ENCODE data around the gene RAB11FIP3. TPM values are rescaled to one million over a fixed set of nuclear protein-coding genes. Genes with fewer than 3 reads are reported as not detected.

RAB11FIP3 gene
- total RNA-seq, 1 experiment from 2014 or later = 37.5 TPM

DNA sequence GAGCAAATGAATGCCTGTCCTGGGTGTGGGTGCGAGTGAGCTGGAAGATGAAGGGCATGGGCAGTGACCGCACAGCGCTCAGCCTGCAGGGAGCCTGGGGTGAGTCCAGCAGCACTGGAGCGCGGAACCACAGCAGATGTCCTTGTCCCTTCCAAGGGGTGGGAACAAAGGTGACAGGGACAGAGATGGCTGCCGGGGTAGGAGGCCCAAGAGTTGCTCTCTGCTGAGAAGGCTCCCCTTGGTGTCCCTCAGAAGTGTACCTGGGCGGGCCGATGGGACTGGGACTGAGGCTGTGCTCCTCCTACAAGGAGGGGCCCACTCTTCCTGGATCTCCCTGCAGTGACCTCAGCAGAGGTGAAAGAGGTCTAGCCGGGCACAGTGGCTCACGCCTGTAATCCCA, 36.1 kb upstream of the RAB11FIP3 start:
- in situ Hi-C loops (cut with HindIII; ENCODE audit: low pct_unique_long_range_greater_than_20kb, low sequenced_read_pairs) = no loop called here

DNA sequence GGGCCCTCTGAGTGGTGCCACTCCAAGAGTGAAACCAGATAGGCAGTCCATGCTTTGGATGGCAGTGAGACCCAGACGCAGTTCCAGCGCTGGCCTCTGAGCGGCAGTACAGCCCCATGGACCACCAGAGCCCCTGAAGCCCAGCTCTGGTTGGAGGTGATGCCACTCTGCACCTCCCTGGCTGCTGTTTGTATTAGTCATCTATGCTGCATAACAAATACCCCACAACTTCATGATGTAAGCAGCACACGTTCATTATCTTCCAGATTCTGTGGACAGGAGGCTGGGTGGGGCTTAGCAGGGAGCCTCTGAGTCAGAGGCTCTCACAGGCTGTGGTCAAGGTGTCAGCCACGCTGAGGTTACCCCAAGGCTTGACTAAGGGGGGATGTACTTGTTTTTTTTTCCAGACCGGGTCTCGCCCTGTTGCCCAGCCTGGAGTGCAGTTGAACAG, 33.5 kb upstream of the RAB11FIP3 start:
- DNase-seq (ENCODE audit: low read depth) = peak; percentile 71
- in situ Hi-C loops (cut with HindIII; ENCODE audit: low pct_unique_long_range_greater_than_20kb, low sequenced_read_pairs) = no loop called here

More for the DNA sequence above, 36.1 kb upstream of the RAB11FIP3 start:
- DNase-seq (ENCODE audit: low read depth) = peak; percentile 55

DNA sequence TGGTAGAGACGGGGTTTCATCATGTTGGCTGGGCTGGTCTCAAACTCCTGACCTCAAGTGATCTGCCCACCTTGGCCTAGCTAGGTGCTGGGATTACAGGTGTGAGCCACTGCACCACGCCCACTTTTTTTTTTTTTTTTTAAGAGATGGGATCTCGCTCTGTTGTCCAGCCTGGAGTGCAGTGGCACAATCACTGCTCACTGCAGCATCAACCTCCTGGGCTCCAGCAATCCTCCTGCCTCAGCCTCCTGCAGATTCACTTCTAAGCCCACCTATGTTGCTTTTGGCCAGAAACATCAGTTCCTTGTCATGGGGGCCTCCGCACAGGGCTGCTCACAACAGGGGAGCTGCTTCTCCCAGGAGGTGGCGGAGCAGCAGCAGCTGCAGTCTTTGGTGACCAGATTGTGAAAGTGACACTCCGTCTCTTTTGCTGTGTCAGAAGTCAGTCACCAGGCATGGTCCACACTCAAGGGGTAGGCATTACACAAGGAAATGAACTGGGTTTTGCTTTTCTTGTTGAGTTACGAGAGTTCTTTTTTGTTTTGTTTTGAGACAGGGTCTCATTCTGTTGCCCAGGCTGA, 32.9 kb upstream of the RAB11FIP3 start:
- in situ Hi-C loops (cut with HindIII; ENCODE audit: low pct_unique_long_range_greater_than_20kb, low sequenced_read_pairs) = no loop called here

DNA sequence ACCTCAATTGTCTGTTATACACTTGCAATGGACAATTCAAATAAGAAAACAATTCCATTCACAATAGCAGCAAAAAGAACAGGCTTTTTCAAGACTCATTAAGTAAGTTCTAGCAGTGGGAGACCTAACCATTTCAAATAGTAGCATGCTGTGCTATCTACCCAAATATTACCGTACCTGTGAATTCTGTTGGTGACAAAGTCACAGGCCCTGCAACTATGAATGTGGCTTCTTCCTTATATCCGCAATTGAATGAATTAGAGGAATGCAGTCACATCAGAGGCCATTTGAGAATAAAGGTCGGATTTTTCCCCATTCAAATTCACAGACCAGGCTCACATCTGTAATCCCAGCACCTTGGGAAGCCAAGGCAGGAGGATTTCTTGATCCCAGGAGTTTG, 29.2 kb upstream of the RAB11FIP3 start:
- in situ Hi-C loops (cut with HindIII; ENCODE audit: low pct_unique_long_range_greater_than_20kb, low sequenced_read_pairs) = no loop called here
- DNase-seq (ENCODE audit: low read depth) = peak; percentile 47

More for the DNA sequence above, 32.9 kb upstream of the RAB11FIP3 start:
- DNase-seq (ENCODE audit: low read depth) = no peak

DNA sequence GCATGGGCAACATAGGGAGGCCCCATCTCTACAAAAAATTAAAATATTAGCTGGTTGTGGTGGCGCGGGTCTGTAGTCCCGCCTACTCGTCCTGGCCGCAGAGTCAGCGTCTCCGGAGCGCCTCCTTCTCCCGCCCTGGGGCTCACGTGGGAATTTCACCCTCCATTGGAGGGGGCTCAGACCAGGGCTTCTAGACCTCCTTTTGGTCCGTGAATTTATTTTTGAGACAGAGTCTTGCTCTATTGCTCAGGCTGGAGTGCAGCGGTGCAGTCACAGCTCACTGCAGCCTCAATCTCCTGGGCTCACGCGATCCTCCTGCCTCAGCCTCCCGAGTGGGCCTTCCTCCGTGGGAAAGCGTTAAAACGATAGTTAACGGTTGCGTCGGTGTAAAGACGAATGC, 28.8 kb upstream of the RAB11FIP3 start:
- in situ Hi-C loops (cut with HindIII; ENCODE audit: low pct_unique_long_range_greater_than_20kb, low sequenced_read_pairs) = no loop called here
- peak; percentile 56 for DNase-seq (ENCODE audit: low read depth)

DNA sequence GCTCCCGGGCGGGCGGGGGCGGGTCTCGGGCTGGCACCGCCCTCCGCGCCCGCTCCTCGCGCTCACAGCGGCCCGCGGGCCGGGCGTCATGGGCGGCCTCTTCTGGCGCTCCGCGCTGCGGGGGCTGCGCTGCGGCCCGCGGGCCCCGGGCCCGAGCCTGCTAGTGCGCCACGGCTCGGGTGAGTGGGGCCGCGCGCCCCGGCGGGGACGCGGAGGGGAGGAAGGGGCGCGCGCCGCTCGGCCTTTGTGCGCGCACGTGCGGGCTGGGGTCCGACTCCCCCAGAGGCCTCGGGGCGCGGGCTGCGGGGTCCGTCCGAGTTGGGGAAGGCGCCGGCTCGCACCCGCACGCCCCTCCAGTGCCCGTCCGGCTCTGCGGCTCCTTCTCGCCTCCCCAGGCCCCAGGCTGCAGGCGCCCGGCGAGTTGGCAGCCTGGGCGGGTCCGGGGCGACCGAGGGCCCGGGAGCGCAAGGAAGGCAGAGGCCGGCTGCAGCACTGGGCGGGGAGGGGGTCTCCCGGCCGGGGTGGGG, 28.3 kb upstream of the RAB11FIP3 start, which contains the start of gene NME4:
Gene NME4 (plus strand): TSS at position 65 of the 527 bp plus-strand sequence. CDS start 24 bp downstream, at position 89.
- DNase-seq (ENCODE audit: low read depth) = peak; percentile 31
- in situ Hi-C loops (cut with HindIII; ENCODE audit: low pct_unique_long_range_greater_than_20kb, low sequenced_read_pairs) = no loop called here

DNA sequence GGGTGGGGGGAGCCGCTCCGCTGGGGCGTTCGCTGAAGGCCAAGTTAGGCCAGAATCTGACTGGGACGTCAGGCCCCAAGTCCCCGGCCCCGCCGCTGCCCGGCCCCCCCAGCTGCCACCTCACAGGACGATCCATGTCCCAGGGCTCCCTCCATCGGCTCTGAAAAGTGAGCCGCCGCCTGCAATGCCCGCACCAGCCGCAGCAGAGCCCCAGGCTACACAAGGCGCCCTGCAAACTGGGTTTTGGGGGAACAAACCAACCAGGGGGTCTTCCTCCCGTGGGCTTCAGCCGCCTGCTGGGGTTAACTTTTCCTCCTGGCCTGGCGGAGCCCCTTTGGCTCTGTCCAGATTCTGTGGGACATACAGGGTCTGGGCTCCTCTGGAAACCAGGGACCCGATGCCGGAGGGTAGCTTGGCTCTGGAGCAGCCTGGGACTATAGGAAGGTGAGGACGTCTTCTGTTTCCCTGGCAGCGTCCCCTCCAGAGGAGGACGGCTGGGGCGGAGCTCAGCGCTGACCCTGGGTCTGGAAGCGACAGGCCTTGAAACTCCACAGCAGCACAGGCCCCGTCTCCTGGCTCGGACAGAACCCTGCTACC, 27.6 kb upstream of the RAB11FIP3 start:
- in situ Hi-C loops (cut with HindIII; ENCODE audit: low pct_unique_long_range_greater_than_20kb, low sequenced_read_pairs) = no loop called here

DNA sequence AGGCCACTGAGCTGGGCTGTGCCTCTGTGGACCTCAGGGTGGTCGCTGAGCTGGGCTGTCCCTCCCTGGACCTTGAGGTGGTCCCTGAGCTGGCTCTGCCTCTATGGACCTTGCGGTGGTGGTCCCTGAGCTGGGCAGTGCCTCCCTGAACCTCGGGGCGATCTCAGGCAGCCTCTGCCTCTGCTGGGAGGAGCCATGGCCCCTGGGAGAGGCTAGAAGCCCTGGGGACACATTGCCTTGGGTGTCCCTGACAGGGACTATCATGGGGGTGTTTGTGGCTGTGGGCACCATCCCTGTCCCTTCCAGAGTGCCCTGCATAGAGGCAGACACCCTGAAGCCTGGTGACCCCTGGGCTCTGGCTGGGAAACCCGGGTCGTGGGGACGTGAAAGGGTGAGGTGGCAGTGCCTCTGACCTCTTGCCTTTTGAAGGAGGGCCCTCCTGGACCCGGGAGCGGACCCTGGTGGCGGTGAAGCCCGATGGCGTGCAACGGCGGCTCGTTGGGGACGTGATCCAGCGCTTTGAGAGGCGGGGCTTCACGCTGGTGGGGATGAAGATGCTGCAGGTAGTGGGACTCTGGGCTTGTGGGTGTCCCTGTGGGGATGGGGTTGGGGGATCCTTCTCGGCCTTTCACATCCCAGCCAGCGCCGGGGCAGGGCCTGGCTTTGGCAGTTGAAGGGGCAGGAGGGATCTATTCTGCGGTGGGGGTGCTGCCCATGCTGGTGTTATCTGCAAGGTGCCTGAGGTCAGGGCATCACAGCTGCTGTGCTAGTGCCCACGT, 26.7 kb upstream of the RAB11FIP3 start:
- no peak for DNase-seq (ENCODE audit: low read depth)
- in situ Hi-C loops (cut with HindIII; ENCODE audit: low pct_unique_long_range_greater_than_20kb, low sequenced_read_pairs) = no loop called here

More for the DNA sequence above, 27.6 kb upstream of the RAB11FIP3 start:
- peak; percentile 37 for DNase-seq (ENCODE audit: low read depth)

DNA sequence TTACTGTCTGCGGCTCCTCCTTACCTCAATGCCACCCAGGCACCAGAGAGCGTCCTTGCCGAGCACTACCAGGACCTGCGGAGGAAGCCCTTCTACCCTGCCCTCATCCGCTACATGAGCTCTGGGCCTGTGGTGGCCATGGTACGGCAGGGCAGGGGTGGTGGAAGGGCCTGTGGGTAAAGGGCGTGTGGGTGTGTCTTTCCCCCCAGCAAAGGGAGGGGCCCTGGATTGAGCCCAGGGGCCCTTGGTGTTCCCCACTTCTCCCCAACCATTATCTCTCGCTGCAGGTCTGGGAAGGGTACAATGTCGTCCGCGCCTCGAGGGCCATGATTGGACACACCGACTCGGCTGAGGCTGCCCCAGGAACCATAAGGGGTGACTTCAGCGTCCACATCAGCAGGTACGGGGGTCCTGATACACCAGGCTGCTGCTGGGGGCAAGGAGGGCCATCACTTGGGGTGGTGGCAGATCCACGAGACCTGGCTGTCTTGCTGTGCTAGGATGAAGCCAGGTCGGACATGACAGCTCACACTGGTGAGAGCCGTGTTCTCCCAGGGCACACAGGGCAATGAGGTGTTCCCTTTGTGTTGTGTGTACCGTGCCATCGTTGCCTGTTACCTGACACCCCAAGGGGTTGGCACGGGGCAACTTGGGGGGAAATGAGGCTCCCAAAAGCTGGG, 26.0 kb upstream of the RAB11FIP3 start:
- DNase-seq (ENCODE audit: low read depth) = no peak
- in situ Hi-C loops (cut with HindIII; ENCODE audit: low pct_unique_long_range_greater_than_20kb, low sequenced_read_pairs) = no loop called here

DNA sequence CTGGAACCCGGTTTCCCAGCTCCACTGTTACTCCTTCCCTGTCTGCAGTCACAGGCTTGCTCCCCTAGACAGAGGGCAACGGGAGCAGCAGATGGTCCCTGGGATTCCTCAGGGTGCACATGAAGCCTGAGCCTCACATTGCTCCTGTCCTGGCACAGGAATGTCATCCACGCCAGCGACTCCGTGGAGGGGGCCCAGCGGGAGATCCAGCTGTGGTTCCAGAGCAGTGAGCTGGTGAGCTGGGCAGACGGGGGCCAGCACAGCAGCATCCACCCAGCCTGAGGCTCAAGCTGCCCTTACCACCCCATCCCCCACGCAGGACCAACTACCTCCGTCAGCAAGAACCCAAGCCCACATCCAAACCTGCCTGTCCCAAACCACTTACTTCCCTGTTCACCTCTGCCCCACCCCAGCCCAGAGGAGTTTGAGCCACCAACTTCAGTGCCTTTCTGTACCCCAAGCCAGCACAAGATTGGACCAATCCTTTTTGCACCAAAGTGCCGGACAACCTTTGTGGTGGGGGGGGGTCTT, 25.3 kb upstream of the RAB11FIP3 start:
- in situ Hi-C loops (cut with HindIII; ENCODE audit: low pct_unique_long_range_greater_than_20kb, low sequenced_read_pairs) = no loop called here
- no peak for DNase-seq (ENCODE audit: low read depth)

DNA sequence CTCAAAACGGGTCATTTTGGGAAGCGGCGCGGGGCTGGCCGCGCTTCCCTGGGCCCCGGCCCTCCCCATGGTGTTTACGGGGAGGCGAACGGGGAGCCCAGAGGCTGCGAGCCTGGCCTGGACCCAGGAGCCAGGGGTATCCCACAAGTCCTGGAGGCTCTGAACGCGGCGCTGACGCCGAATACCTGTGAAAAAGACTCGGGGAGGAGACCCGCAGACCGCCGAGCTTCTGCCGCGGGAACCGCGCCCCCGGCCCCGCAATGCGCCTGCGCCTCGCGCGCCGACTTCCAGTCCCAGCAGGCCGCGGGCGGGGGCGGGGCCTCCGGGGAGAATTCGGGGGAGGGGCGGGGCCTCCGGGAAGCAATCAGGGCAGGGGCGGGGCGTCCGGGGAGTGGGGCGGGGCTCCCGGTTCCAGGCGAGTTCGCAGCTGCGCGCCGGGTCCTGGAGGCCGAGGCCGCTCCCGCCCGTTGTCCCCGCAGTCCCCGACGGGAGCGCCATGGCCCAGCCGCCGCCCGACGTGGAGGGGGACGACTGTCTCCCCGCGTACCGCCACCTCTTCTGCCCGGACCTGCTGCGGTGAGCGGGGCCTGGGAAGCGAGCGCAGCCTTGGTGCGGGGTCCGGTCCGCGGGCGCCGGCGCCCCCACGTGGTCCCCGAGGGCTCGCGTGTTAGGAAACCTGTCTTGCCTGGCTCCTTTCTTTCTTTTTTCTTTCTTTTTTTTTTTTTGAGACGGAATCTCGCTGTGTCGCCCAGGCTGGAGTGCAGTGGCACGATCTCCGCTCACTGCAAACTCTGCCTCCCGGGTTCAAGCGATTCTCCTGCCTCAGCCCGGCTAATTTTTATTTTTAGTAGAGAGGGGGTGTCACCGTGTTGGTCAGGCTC, 23.7 kb upstream of the RAB11FIP3 start, which contains the start of gene DECR2:
Gene DECR2 (plus strand): TSS at position 418 of the 881 bp plus-strand sequence. CDS start 79 bp downstream, at position 497.
- in situ Hi-C loops (cut with HindIII; ENCODE audit: low pct_unique_long_range_greater_than_20kb, low sequenced_read_pairs) = no loop called here
- DNase-seq (ENCODE audit: low read depth) = peak; percentile 90

DNA sequence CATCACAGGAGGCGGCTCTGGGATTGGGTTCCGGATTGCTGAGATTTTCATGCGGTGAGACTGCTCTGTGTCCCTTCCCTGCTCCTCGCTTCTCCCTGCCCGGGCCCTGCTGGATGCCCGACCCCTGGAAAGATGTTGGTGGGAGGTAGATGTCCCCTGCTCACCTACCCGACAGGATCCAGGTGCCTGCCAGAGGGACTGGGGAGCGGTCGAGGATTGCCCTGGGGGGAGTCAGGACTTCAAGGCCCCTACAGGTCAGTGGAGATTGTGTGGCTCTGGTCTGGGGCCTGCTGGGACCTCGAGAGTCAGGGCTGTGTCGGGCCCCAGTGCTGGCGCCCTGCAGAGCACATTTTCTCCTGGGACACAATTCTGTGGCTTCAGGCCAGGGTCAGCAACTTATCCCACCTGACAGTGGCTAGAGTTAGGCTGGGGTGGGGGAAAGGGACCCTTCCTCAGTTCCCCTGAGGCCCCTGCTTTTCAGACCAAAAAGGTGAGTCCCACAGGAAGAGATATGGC, 20.4 kb upstream of the RAB11FIP3 start:
- in situ Hi-C loops (cut with HindIII; ENCODE audit: low pct_unique_long_range_greater_than_20kb, low sequenced_read_pairs) = no loop called here

DNA sequence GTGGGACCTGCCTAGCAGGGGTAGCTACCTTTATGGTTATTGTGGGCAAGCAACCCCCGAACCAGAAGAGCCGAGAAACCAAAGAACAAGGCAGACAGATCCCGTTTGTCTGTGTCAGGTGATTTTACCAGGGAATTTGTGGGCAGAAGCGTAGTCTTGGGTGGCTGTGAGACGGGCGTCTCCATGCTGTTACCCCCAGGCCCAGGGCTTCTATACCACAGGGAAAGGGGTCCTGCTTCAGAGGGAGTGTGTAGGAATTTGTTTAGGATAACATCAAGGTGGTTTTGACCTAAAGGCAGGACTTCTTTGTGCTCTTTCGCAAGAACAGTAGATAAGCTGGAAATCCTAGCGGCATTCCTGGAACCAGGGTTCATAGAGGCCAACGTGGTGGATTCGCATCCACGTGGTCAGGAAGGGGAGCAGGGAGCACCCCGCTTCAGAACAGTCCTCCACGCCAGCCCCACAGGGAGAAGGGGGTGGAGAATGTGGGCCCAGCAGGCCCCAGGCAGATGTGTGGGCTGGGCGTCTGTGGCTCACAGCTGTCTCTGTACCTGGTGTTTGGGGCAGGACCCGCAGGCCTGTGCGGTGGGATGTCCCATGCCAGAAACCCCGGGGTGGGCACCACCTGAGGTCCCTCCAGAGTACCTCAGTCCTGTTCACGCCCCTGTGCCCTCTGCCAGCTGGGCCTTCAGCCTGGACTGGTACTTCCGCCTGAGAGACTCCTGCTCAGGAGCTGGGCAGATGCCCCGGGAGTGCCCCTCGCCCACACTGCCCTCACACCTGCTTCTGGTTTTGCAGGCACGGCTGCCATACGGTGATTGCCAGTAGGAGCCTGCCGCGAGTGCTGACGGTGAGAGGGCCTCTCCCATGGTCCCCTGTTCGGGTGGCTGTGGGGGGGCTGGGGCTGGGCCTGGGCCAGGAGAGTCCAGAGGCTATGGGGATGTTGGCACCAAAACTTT, 19.6 kb upstream of the RAB11FIP3 start:
- DNase-seq (ENCODE audit: low read depth) = no peak
- in situ Hi-C loops (cut with HindIII; ENCODE audit: low pct_unique_long_range_greater_than_20kb, low sequenced_read_pairs) = no loop called here

More for the DNA sequence above, 20.4 kb upstream of the RAB11FIP3 start:
- no peak for DNase-seq (ENCODE audit: low read depth)

DNA sequence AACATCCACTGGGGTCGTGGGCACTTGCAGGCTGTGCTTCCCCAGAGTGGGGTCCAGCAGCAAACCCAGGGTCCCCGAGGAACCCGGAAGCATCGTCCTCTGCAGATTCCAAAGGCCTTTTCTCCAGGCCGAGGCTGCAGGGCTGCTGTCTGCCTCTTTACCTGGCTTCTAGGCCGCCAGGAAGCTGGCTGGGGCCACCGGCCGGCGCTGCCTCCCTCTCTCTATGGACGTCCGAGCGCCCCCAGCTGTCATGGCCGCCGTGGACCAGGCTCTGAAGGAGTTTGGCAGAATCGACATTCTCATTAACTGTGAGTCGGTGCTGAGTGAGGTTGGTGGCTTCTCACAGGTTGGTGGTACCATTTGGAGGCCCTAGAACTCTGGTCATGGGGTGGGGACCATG, 18.2 kb upstream of the RAB11FIP3 start:
- DNase-seq (ENCODE audit: low read depth) = no peak
- in situ Hi-C loops (cut with HindIII; ENCODE audit: low pct_unique_long_range_greater_than_20kb, low sequenced_read_pairs) = no loop called here

DNA sequence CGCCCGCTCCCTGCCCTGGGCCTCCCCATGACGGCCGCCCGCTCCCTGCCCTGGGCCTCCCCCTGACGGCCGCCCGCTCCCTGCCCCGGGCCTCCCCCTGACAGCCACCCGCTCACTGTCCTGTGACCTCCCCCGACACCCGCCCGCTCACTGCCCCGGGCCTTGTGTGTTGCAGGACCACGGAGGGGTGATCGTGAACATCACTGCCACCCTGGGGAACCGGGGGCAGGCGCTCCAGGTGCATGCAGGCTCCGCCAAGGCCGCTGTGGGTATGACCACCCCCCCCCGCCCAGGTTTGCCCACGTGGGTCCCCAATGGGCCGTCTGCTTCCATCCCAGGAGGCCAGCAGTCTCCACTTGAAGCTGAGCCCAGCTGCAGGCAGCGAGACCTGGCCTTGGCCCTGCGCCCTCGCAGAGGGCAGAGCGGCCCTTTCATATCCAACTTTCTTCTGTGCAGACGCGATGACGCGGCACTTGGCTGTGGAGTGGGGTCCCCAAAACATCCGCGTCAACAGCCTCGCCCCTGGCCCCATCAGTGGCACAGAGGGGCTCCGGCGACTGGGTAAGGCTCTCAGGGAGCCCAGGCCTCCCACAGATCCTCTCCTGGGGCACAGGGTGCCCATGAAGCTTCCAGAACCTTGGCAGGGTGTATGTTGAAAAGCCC, 14.8 kb upstream of the RAB11FIP3 start:
- DNase-seq (ENCODE audit: low read depth) = no peak
- in situ Hi-C loops (cut with HindIII; ENCODE audit: low pct_unique_long_range_greater_than_20kb, low sequenced_read_pairs) = no loop called here

Measured in Caki2 (cell line).